ENCODE data around the gene RABGAP1L.

GRCh38 chr1:174152427-174152826 lies 6.9 kb upstream of the RABGAP1L start:
- TF ChIP-seq CTCF (conservative IDR thresholded peaks at IDR 0.05) (no peak), ZFX (IDR thresholded peaks at IDR 0.05) (no peak)

Data from C4-2B (cell line).